Spleen (tissue), 11 donors: ENCODE data around the gene TREML1. TPM values are rescaled to one million over a fixed set of nuclear protein-coding genes. Genes with fewer than 3 reads are reported as not detected.
A peak's percentile ranks its signal among the peaks of the same experiment; 100 is the strongest.

Experiments
- DNase-seq: peaks from one replicate; pipeline ENCODE4 v3.0.0-alpha.2; 2020
- H3K27ac ChIP-seq, 8 donors: fragments of 200-600 bp; sonication (generic) in 7 of 8; 1 replicate in 4 of 8; 2 replicates in 4 of 8; pipeline versions ENCODE4 v1.5.0 to v1.8.0; 2016 to 2021; ENCODE audit warnings: inconsistent platforms in 4 of 8, mild to moderate bottlenecking in 4 of 8, moderate library complexity in 1 of 8
- H3K27me3 ChIP-seq, 7 donors: fragments of 200-600 bp; sonication (generic) in 6 of 7; replicated peaks in 1 of 7; 1 replicate in 4 of 7; 2 replicates in 3 of 7; pipeline versions ENCODE4 v1.5.0 to v1.8.0; 2016 to 2021; ENCODE audit warnings: inconsistent platforms in 3 of 7, mild to moderate bottlenecking in 1 of 7
- H3K36me3 ChIP-seq, 6 donors: fragments of 200-600 bp; sonication (generic) in 5 of 6; 1 replicate in 4 of 6; 2 replicates in 2 of 6; pipeline versions ENCODE4 v1.5.0 to v1.8.0; 2016 to 2021; ENCODE audit warnings: inconsistent platforms in 2 of 6
- H3K4me1 ChIP-seq, 6 donors: fragments of 200-600 bp; sonication (generic) in 5 of 6; 1 replicate in 3 of 6; 2 replicates in 3 of 6; pipeline versions ENCODE4 v1.5.0 to v1.8.0; 2016 to 2021; ENCODE audit warnings: inconsistent platforms in 3 of 6
- H3K4me3 ChIP-seq, 8 donors: fragments of 200-600 bp; sonication (generic) in 7 of 8; 1 replicate in 4 of 8; 2 replicates in 4 of 8; pipeline versions ENCODE4 v1.5.0 to v1.8.0; 2016 to 2021; ENCODE audit warnings: inconsistent platforms in 4 of 8, mild to moderate bottlenecking in 4 of 8, moderate library complexity in 2 of 8
- H3K9me3 ChIP-seq, 8 donors: fragments of 200-600 bp; sonication (generic) in 7 of 8; 1 replicate in 4 of 8; 2 replicates in 4 of 8; pipeline versions ENCODE4 v1.5.0 to v1.8.0; 2016 to 2021; ENCODE audit warnings: inconsistent platforms in 4 of 8
- CTCF ChIP-seq, 11 experiments: fragments of 200-600 bp in 7 of 11; fragments of 450-650 bp in 4 of 11; sonication (generic) in 4 of 11; IDR thresholded peaks in 8 of 11; conservative IDR thresholded peaks in 3 of 11; 1 replicate in 7 of 11; 2 replicates in 4 of 11; pipeline versions ENCODE4 v1.4.0 to v1.8.0; 2016 to 2021; ENCODE audit warnings: antibody characterized with exemption in 11 of 11, inconsistent platforms in 4 of 11, mild to moderate bottlenecking in 1 of 11
- POLR2A ChIP-seq, 3 donors: fragments of 450-650 bp; IDR thresholded peaks; one replicate each; pipeline ENCODE4 v1.5.1; 2017; ENCODE audit warnings: antibody characterized with exemption in 3 of 3, mild to moderate bottlenecking in 1 of 3
- POLR2AphosphoS5 ChIP-seq, 3 donors: sonication (generic); formaldehyde crosslinking; IDR thresholded peaks; one replicate each; pipeline ENCODE4 v1.5.1; 2017; ENCODE audit warnings: antibody characterized with exemption in 3 of 3
- WGBS, 5 donors: extraction: QIAGEN DNeasy Blood & Tissue Kit in 3 of 5; methylation state at CpG; one replicate each; pipeline versions ENCODE4 v1.1.5 to v1.1.7; 2013 to 2018; 5-methylcytosine and 5-hydroxymethylcytosine counted together
- intact Hi-C: fragments of 100-400 bp; cut with DNase I; formaldehyde crosslinking; loops from one replicate; pipeline ENCODE4 v1.15.0; 2023; ENCODE audit warnings: low total_unique reads
- polyA plus RNA-seq, 3 donors: library from polyadenylated mRNA; stranded (reverse); fragments of 200-250 nt; gene quantifications; one replicate each; pipeline ENCODE4 v1.2.1, GENCODE V29; 2013
- total RNA-seq, 7 donors: library from RNA; depleted of rRNA in 3 of 7; stranded (reverse); fragments of >200 nt in 3 of 7; fragmentation: NEBNext Ultra II Directional in 4 of 7; extraction: Animal tissue kit (Norgen Biotek cat#: 25700) in 4 of 7; gene quantifications; one replicate each; pipeline versions ENCODE4 v1.1.0 to v1.2.1, GENCODE V29; 2016 to 2021
- donor health status: healthy with polysubstance abuse.
- donor health status: DM: no; HTN: no; CAD: no; lungs with moderate emphysema.
- donor health status: DM: no; HTN: no; CAD: no.
- donor health status: Bipolar disorder and iron deficiency.
- donor health status: healthy.
- donor health status: DM: no; HTN: no; CAD: no.
- donor health status: DM: yes; HTN: yes; CAD: no.

The TREML1 gene
- total and polyA plus RNA-seq, 10 donors = 1.2 to 19.2 (median 4.9) TPM

- H3K27ac ChIP-seq = no peak overlapping the region
- H3K9me3 ChIP-seq = no peaks in the 10 kb centered on the region
- H3K4me1 ChIP-seq = no peaks in the 10 kb centered on the region
- WGBS, 5 donors = 90 to 97% (median 96%) methylated on average over 3 of the region's 3 CpGs
- H3K36me3 ChIP-seq = peaks cover 0 to 27% (median 0%) of the 10 kb centered on the region in 6 donors
- H3K27me3 ChIP-seq = no peaks in the 10 kb centered on the region
- H3K4me3 ChIP-seq = no peak overlapping the region
- DNase-seq = no peak
- intact Hi-C loops = no loop called here
- no peak for TF ChIP-seq POLR2AphosphoS5 (IDR thresholded peaks at IDR 0.05)
- TF ChIP-seq CTCF (IDR thresholded peaks at IDR 0.05 in 8 of 11, conservative IDR thresholded peaks at IDR 0.05 in 3 of 11) = no peak
- no peak for TF ChIP-seq POLR2A (IDR thresholded peaks at IDR 0.05)
Observed at GRCh38 chr6:41111017-41111416, 43.1 kb downstream of the TREML1 start.

DNA sequence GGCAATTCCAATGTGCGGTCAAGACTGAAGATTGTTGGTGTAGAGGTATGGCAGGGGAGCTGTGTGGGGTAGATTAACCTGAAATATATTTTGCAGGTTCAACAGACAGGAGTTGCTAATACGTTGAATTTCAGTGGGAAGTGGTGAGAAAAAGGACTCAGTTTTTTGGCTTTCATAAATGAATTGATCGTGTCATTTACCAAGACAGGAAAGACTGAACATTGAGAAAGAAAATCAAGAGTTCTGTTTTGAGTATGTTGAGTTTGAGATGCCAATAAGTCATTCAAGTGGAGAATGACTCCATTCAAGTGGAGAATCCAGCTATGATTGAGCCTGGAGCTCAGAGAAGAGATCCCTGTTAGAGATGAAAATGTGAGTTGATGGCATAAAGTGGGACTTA is 50.3 kb downstream of the TREML1 start:
- DNase-seq = no peak
- H3K4me1 ChIP-seq = peaks cover 0 to 3% (median 0%) of the 10 kb centered on the region in 6 donors
- no peak overlapping the region for H3K27ac ChIP-seq
- no peaks in the 10 kb centered on the region for H3K27me3 ChIP-seq
- TF ChIP-seq POLR2AphosphoS5 (IDR thresholded peaks at IDR 0.05) = no peak
- TF ChIP-seq CTCF (IDR thresholded peaks at IDR 0.05 in 8 of 11, conservative IDR thresholded peaks at IDR 0.05 in 3 of 11) = no peak
- TF ChIP-seq POLR2A (IDR thresholded peaks at IDR 0.05) = no peak
- H3K9me3 ChIP-seq = no peaks in the 10 kb centered on the region
- no peak overlapping the region for H3K4me3 ChIP-seq
- peaks cover 0 to 46% (median 18%) of the 10 kb centered on the region in 6 donors for H3K36me3 ChIP-seq
- intact Hi-C loops = no loop called here
- WGBS, 5 donors = 68 to 83% (median 83%) methylated on average over 3 of the region's 3 CpGs

GRCh38 chr6:41100871-41101287 is 53.3 kb downstream of the TREML1 start:
- peak; percentile 70 for DNase-seq
- peak in 1 of 3 donors; percentile 63 for TF ChIP-seq POLR2AphosphoS5 (IDR thresholded peaks at IDR 0.05)
- no peak for TF ChIP-seq POLR2A (IDR thresholded peaks at IDR 0.05)
- no peak for TF ChIP-seq CTCF (IDR thresholded peaks at IDR 0.05 in 8 of 11, conservative IDR thresholded peaks at IDR 0.05 in 3 of 11)
- Histone ChIP-seq H3K27ac (no peak overlapping the region), H3K9me3 (no peaks in the 10 kb centered on the region), H3K36me3 (peaks cover 0 to 75% (median 48%) of the 10 kb centered on the region in 6 donors), H3K27me3 (no peaks in the 10 kb centered on the region), H3K4me3 (no peak overlapping the region), H3K4me1 (peaks cover 0 to 4% (median 0%) of the 10 kb centered on the region in 6 donors)
- WGBS, 5 donors = 74 to 94% (median 84%) methylated on average over 14 to 42 of the region's 42 CpGs
- intact Hi-C loops = no loop called here

Other genes starting within 250 kb of the TREML1 start
- 1 to 10 TPM; 1.7 to 3.9 (median 2.6) TPM for gene UNC5CL, start 115.1 kb downstream of the TREML1 start, total RNA-seq
- gene UNC5CL, start 115.1 kb downstream of the TREML1 start, polyA plus RNA-seq = 1 to 10 TPM; 1.4 to 3.0 (median 2.8) TPM
- gene TSPO2, start 111.9 kb downstream of the TREML1 start, total RNA-seq = 1 to 10 TPM in 1 of 7 donors, not detected in 6; 6.3 TPM
- gene TSPO2, start 111.9 kb downstream of the TREML1 start, polyA plus RNA-seq = under 1 TPM in 1 of 3 donors, not detected in 2; 0.54 TPM
- under 1 TPM in 1 of 7 donors, not detected in 6; 0.23 TPM for gene APOBEC2, start 101.1 kb downstream of the TREML1 start, total RNA-seq
- gene APOBEC2, start 101.1 kb downstream of the TREML1 start, polyA plus RNA-seq = not detected
- 10 to 100 TPM; 20.7 to 41.3 (median 31.1) TPM for gene OARD1, start 82.0 kb downstream of the TREML1 start, total RNA-seq
- 10 to 100 TPM; 28.5 to 41.4 (median 38.8) TPM for gene OARD1, start 82.0 kb downstream of the TREML1 start, polyA plus RNA-seq
- 10 to 100 TPM; 24.4 to 34.8 (median 25.7) TPM for gene NFYA, start 81.4 kb downstream of the TREML1 start, total RNA-seq
- gene NFYA, start 81.4 kb downstream of the TREML1 start, polyA plus RNA-seq = 10 to 100 TPM in 1 of 3 donors, 1 to 10 TPM in 2; 6.4 to 10.1 (median 8.7) TPM
- under 1 TPM in 3 of 7 donors, not detected in 4; 0.64 to 0.97 (median 0.73) TPM for gene TREM2, start 8.8 kb upstream of the TREML1 start, total RNA-seq
- 10 to 100 TPM in 1 of 3 donors, under 1 TPM in 2; 0.59 to 18.3 (median 0.74) TPM for gene TREM2, start 8.8 kb upstream of the TREML1 start, polyA plus RNA-seq
- gene TREML2, start 46.8 kb upstream of the TREML1 start, total RNA-seq = 10 to 100 TPM in 5 of 7 donors, 1 to 10 TPM in 2; 7.4 to 28.8 (median 12.2) TPM
- 1 to 10 TPM; 1.9 to 5.4 (median 4.6) TPM for gene TREML2, start 46.8 kb upstream of the TREML1 start, polyA plus RNA-seq
- gene TREML4, start 74.0 kb upstream of the TREML1 start, total RNA-seq = 1 to 10 TPM in 1 of 7 donors, not detected in 6; 2.2 TPM
- under 1 TPM in 1 of 3 donors, not detected in 2; 0.44 TPM for gene TREML4, start 74.0 kb upstream of the TREML1 start, polyA plus RNA-seq
- gene TREM1, start 132.3 kb upstream of the TREML1 start, total RNA-seq = 10 to 100 TPM; 14.8 to 51.9 (median 24.9) TPM
- 1 to 10 TPM in 2 of 3 donors, under 1 TPM in 1; 0.64 to 3.7 (median 2.9) TPM for gene TREM1, start 132.3 kb upstream of the TREML1 start, polyA plus RNA-seq
- not detected for gene NCR2, start 181.3 kb upstream of the TREML1 start, total RNA-seq
- not detected for gene NCR2, start 181.3 kb upstream of the TREML1 start, polyA plus RNA-seq